NCI-H1105 (cell line): ENCODE data around the gene NEK1.
A peak's percentile ranks its signal among the peaks of the same experiment; 100 is the strongest.
"Not testable (repeated sequence)": the region's sequence is repeated elsewhere in the genome, so short reads cannot be mapped to it uniquely, and the experiment has no call there.

Experiments
- DNase-seq: peaks from one replicate; lab custom pipeline; 2025; lab: John Stamatoyannopoulos, UW

The NEK1 gene

GRCh38 chr4:169494234-169494633 is 118.1 kb downstream of the NEK1 start:
- not testable (repeated sequence) for DNase-seq

- no peak for DNase-seq
These were observed 119.2 kb downstream of the NEK1 start for GRCh38 chr4:169493164-169493524.

- peak; percentile 0 for DNase-seq
These were observed 119.8 kb downstream of the NEK1 start for GRCh38 chr4:169492436-169493163.

- DNase-seq = no peak
These were observed 121.2 kb downstream of the NEK1 start for GRCh38 chr4:169491211-169491610.

GRCh38 chr4:169489306-169489705 is 123.1 kb downstream of the NEK1 start:
- DNase-seq = no peak

- DNase-seq = peak; percentile 4
These were observed 126.3 kb downstream of the NEK1 start for GRCh38 chr4:169485791-169486742.

GRCh38 chr4:169485086-169485485 is 127.3 kb downstream of the NEK1 start:
- no peak for DNase-seq

- DNase-seq = no peak
These were observed 127.9 kb downstream of the NEK1 start for GRCh38 chr4:169484485-169484884.

- no peak for DNase-seq
These were observed 148.3 kb downstream of the NEK1 start for GRCh38 chr4:169464080-169464479.

GRCh38 chr4:169460081-169460480 is 152.3 kb downstream of the NEK1 start:
- no peak for DNase-seq

GRCh38 chr4:169458575-169458974 is 153.8 kb downstream of the NEK1 start:
- DNase-seq = no peak

- not testable (repeated sequence) for DNase-seq
These were observed 159.7 kb downstream of the NEK1 start for GRCh38 chr4:169452644-169453043.

GRCh38 chr4:169448935-169449334 is 163.4 kb downstream of the NEK1 start:
- DNase-seq = not testable (repeated sequence)

- no peak for DNase-seq
These were observed 165.6 kb downstream of the NEK1 start for GRCh38 chr4:169446824-169447223.

- no peak for DNase-seq
These were observed 168.6 kb downstream of the NEK1 start for GRCh38 chr4:169443748-169444147.

GRCh38 chr4:169440446-169440845 is 171.9 kb downstream of the NEK1 start:
- no peak for DNase-seq

GRCh38 chr4:169439244-169439643 is 173.1 kb downstream of the NEK1 start:
- no peak for DNase-seq

GRCh38 chr4:169438057-169438480 is 174.3 kb downstream of the NEK1 start:
- no peak for DNase-seq

GRCh38 chr4:169437299-169438047 is 174.9 kb downstream of the NEK1 start:
- no peak for DNase-seq

GRCh38 chr4:169436734-169437133 is 175.6 kb downstream of the NEK1 start:
- no peak for DNase-seq

GRCh38 chr4:169428376-169428775 is 184.0 kb downstream of the NEK1 start:
- no peak for DNase-seq

GRCh38 chr4:169427727-169428126 is 184.7 kb downstream of the NEK1 start:
- not testable (repeated sequence) for DNase-seq
